PFSK-1 (cell line): ENCODE results near the gene TAF3.

ENCODE experiments used
- FOXP2 ChIP-seq: optimal IDR thresholded peaks from 2 replicates; pipeline ENCODE3; 2011; ENCODE audit warnings: borderline replicate concordance, control low read depth, inconsistent platforms; ENCODE audit not compliant: insufficient read depth; ENCODE audit errors: extremely low read length, extremely low read depth
- POLR2AphosphoS5 ChIP-seq: IDR thresholded peaks from 2 replicates; pipeline ENCODE4 v1.6.1; 2012; ENCODE audit warnings: low read depth, mild to moderate bottlenecking, control low read depth, low read length, moderate library complexity
- REST ChIP-seq, 2 experiments: IDR thresholded peaks; 2 replicates each; pipeline versions ENCODE4 v1.6.1 to v1.8.0; 2011 to 2012; ENCODE audit warnings: low read depth in 2 of 2, low read length in 2 of 2, control low read depth in 1 of 2, inconsistent platforms in 1 of 2, mild to moderate bottlenecking in 1 of 2, moderate library complexity in 1 of 2; ENCODE audit not compliant: insufficient read depth in 1 of 2
- SIN3A ChIP-seq: IDR thresholded peaks from 2 replicates; pipeline ENCODE4 v1.6.1; 2012; ENCODE audit warnings: mild to moderate bottlenecking, low read length, moderate library complexity, borderline replicate concordance; ENCODE audit not compliant: insufficient read depth
- TAF1 ChIP-seq: IDR thresholded peaks from 2 replicates; pipeline ENCODE4 v1.6.1; 2012; ENCODE audit warnings: low read length, control low read depth, borderline replicate concordance; ENCODE audit not compliant: insufficient read depth

TAF3 gene

GRCh38 chr10:8047452-8048280 lies 229.4 kb downstream of the TAF3 start:
- TF ChIP-seq POLR2AphosphoS5 (no peak), TAF1 (no peak), SIN3A (no peak), REST (IDR thresholded peaks at IDR 0.05; ENCODE audit: insufficient read depth in 1 of 2, low read depth in 2 of 2, low read length in 2 of 2) (no peak), FOXP2 (no peak)

GRCh38 chr10:8048281-8049008 lies 230.1 kb downstream of the TAF3 start:
- TF ChIP-seq FOXP2 (no peak), TAF1 (no peak), SIN3A (no peak), REST (IDR thresholded peaks at IDR 0.05; ENCODE audit: insufficient read depth in 1 of 2, low read depth in 2 of 2, low read length in 2 of 2) (no peak), POLR2AphosphoS5 (no peak)

GRCh38 chr10:8049045-8049864 lies 230.9 kb downstream of the TAF3 start:
- TF ChIP-seq POLR2AphosphoS5 (no peak), SIN3A (no peak), TAF1 (no peak), FOXP2 (no peak), REST (IDR thresholded peaks at IDR 0.05; ENCODE audit: insufficient read depth in 1 of 2, low read depth in 2 of 2, low read length in 2 of 2) (no peak)

GRCh38 chr10:8049865-8050555 lies 231.7 kb downstream of the TAF3 start:
- TF ChIP-seq FOXP2 (no peak), TAF1 (no peak), SIN3A (no peak), POLR2AphosphoS5 (no peak), REST (IDR thresholded peaks at IDR 0.05; ENCODE audit: insufficient read depth in 1 of 2, low read depth in 2 of 2, low read length in 2 of 2) (no peak)
